Activated CD4-positive, alpha-beta T cell treated with anti-CD3 and anti-CD28 coated beads for 48 hours (primary cell): ENCODE measurements around the gene CCDC187.

Experiments
- DNase-seq: peaks from one replicate; pipeline ENCODE4 v3.0.0-alpha.2; 2020

Gene CCDC187

GRCh38 chr9:136250676-136251075 is 53.2 kb downstream of the CCDC187 start:
- no peak for DNase-seq

- no peak for DNase-seq
Observed at GRCh38 chr9:136249877-136250559, 53.9 kb downstream of the CCDC187 start.

- DNase-seq, result no peak
Observed at GRCh38 chr9:136248951-136249876, 54.7 kb downstream of the CCDC187 start.

- DNase-seq, result no peak
Observed at GRCh38 chr9:136247947-136248637, 55.8 kb downstream of the CCDC187 start.

- no peak for DNase-seq
Observed at GRCh38 chr9:136247551-136247916, 56.4 kb downstream of the CCDC187 start.

GRCh38 chr9:136246849-136247550 is 56.9 kb downstream of the CCDC187 start:
- DNase-seq, result no peak

GRCh38 chr9:136245219-136246150 is 58.4 kb downstream of the CCDC187 start, which contains the start of gene QSOX2:
Gene QSOX2, minus strand, starts transcription at chr9:136245812. Its CDS starts 9 bp downstream, at chr9:136245803.
- DNase-seq, result peak; percentile 88

- no peak for DNase-seq
Observed at GRCh38 chr9:136244969-136245218, 59.0 kb downstream of the CCDC187 start.

- peak; percentile 81 for DNase-seq
Observed at GRCh38 chr9:136244122-136244968, 59.5 kb downstream of the CCDC187 start.

GRCh38 chr9:136243631-136244030 is 60.3 kb downstream of the CCDC187 start:
- no peak for DNase-seq

- DNase-seq, result no peak
Observed at GRCh38 chr9:136242918-136243525, 60.9 kb downstream of the CCDC187 start.

- DNase-seq, result no peak
Observed at GRCh38 chr9:136242248-136242647, 61.6 kb downstream of the CCDC187 start.

- DNase-seq, result no peak
Observed at GRCh38 chr9:136241542-136241941, 62.4 kb downstream of the CCDC187 start.

GRCh38 chr9:136240941-136241340 is 63.0 kb downstream of the CCDC187 start:
- DNase-seq, result no peak

GRCh38 chr9:136239983-136240330 is 63.9 kb downstream of the CCDC187 start:
- DNase-seq, result no peak

- DNase-seq, result no peak
Observed at GRCh38 chr9:136239135-136239982, 64.5 kb downstream of the CCDC187 start.

- DNase-seq, result no peak
Observed at GRCh38 chr9:136238342-136238732, 65.6 kb downstream of the CCDC187 start.

- no peak for DNase-seq
Observed at GRCh38 chr9:136237486-136238341, 66.2 kb downstream of the CCDC187 start.
